Activated CD4-positive, alpha-beta T cell treated with anti-CD3 and anti-CD28 coated beads for 1 hour (primary cell): ENCODE measurements around the gene C1QTNF8.

Experiments
- DNase-seq: peaks from one replicate; pipeline ENCODE4 v3.0.0-alpha.2; 2020

Gene C1QTNF8

DNA sequence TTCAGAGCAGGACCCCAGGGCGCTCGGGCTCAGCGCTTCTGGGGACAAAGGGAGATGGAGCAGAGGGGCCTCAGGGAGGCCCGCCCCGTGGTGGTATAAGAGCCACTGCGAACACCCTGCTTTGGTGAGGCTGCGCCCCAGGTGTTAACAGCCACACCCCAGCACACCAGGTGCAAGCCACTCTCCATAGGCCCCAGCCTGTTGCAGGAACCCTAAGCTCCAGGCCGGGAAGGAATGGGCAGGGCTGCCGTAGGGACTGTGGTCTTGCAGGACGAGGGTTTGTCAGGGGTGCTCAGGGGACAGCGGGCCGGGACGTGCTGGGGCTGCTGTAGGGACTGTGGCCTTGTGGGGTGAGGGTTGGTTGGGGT lies 40.5 kb downstream of the C1QTNF8 start:
- no peak for DNase-seq

DNA sequence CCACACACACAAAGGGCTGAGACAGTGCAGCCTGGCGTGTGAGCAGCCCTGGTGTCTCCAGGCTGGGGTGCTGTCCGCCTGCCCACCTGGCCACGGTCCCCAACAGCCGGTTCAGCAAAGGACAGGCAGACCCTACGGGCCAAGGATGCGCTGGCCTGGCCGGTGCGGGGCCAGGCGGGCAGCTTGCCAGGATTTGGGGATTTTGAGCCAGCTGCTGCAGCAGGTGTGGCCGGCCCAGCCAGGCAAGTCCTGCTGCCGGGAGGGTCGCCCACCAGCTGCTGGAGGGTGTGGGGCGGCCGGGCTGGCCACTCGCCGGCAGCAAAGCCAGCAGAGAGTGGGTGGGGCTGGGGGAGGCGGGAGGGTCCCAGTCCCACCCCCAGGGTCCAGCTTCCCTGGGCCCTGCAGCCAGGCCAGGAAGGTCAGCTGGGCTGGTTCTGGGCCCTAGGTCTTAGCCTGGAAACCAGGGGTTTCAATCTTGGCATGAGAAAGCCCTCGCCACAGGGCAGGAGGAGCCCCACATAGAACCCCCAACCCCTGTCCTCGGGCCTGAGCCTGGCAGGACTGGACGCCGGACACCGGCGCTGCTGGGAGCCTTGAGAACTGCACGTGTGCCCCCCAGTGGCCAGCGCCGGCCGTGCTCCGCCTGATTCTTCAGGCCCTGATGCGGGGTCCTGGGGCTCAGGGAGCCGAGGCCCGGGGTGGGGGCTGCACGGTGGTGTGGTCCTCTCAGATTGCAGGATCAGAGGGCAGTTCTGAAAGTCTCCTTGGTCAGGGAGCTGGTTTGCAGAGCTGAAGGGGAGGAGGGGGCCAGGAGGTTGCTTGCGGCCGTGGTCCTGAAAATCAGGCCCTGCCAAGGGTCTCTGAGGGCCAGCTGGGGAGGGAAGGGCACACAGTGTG lies 41.1 kb downstream of the C1QTNF8 start:
- DNase-seq: no peak

DNA sequence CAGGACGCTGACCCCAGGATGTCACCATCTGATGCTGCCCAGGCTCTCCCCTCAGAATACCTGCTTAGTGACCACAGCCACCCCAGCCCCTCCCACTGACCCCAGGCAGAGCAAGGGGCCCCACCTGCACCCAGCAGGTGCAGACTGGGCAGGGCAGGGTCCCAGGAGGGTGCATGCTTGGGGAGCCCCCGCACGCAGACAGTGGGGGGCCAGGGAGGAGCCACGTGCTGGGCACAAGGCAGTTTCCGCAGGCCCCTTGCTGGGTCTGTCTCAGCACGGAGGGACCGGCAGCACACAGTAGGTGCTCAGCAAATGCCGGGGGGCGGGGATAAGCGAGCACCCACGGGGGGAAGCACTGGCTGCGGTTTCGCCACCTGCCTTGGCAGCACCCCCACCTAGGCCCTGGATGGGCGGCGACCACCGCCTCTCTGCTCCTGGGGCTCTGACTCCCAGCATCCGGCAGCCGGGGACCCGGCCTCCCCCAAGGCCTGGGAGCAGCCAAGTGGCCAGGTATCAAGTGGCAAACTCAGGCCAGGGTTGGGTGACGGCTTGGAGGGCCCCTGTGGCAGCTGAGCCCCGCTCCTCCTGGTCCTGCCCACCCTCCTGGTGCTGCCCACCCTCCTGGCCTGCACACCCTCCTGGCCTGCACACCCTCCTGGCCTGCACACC lies 42.2 kb downstream of the C1QTNF8 start:
- no peak for DNase-seq

DNA sequence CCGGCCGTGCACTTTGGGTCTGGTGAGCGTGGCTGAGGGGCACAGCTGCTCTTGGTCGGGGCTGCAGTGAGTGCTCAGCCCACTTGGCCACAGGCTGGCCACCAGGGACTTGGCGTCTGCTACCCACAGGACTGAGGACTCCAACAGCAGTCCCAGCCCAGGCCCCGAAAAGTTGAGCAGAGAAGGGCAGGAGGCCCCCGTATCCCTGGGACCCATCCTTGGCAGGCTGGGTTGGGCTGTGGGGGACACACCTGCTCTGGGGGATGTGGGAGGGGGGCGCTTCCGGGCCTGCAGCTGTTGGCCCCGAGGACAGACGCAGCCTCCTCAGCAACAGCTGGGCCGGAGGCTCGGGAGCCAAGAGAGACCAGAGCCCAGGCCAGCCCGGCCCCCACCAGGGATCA lies 42.9 kb downstream of the C1QTNF8 start:
- DNase-seq: no peak

DNA sequence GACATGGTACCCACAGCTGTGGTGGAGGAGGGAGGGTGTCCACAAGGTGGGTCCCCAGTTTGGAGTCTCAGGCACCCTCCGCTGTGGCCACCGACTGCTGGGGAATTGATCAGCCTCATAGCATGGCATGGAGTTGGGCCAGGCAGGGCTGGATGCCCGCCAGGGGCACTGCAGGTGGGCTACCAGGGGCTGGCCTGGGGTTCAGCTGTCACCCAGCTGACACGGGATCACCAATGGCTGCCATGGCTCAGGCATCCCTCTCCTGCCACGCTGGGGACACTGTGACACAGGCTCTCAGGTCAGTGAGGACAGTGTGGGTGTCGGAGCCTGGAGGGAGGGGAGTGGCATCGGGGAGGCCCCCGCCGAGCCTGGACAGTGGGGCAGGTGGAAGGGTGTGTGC lies 43.3 kb downstream of the C1QTNF8 start:
- no peak for DNase-seq

DNA sequence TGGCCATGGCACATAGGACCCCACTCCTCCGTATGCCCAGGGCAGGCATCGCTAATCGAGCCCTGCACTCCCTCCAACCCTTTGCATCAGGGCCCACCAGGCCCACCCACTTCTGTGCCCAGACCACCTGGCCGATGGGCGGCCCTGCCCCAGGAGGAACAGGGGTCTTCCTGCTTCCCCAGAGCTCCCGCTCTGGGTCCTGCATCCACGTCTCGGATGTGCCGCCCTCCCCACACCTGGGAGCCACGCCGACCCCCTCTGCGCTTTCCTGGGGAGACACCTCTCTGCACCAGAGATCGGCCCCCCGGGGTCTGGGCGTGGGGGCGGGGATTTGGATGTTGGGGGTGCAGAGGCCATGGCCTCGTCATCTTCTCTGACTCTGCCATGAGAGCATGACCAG lies 44.6 kb downstream of the C1QTNF8 start:
- DNase-seq: no peak

DNA sequence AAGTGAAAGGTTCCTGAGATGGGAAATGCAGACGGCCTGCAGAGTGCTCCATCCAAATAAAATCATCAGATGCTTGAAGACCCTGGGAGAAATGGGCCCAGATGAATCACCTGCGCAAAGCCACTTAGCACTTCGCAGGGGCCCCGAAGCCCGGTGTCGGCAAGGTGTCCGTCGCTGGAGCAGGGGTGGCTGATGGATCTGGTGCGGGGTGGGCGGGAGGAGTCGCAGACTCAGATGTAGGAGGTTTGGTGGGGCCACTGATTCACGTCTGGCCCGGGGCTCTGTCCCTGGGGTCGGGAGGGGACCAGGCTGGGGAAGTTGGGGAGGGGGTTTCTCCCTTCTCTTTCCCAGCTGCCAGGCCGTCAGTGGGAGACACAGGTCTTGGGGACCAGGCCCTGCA lies 45.1 kb downstream of the C1QTNF8 start:
- no peak for DNase-seq

DNA sequence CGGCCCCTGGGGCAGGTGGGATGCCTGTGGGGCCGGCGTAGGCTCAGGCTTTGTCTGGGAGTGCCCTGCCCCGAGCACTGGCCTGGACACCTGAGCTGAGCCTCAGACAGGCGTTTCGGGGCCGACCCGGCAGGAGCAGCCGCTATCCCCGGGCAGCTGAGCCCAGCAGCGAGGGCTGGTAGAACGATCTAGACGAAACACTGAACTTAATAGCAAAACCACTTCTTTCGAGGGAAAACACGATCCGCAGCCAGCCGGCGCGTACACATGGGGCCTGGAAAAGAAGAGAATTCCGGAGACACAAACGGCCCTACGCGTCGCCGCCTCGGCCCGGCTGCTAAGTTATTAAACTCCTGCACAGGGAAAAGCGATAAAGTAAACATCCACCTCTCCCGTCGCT lies 45.5 kb downstream of the C1QTNF8 start:
- DNase-seq: no peak

DNA sequence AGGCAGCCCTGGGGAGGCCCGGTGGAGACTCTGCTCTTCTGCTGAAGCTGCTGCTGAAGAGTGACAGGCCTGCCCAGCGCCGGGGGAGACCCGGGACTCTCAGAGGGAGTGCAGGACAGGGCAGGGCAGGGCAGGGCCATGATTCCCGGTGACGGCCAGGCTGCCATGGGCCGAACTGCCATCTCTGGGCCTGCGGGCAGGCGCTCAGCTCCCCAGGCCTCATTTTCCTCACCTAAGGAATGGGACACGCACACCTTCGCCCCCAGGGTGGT lies 46.1 kb downstream of the C1QTNF8 start:
- no peak for DNase-seq

DNA sequence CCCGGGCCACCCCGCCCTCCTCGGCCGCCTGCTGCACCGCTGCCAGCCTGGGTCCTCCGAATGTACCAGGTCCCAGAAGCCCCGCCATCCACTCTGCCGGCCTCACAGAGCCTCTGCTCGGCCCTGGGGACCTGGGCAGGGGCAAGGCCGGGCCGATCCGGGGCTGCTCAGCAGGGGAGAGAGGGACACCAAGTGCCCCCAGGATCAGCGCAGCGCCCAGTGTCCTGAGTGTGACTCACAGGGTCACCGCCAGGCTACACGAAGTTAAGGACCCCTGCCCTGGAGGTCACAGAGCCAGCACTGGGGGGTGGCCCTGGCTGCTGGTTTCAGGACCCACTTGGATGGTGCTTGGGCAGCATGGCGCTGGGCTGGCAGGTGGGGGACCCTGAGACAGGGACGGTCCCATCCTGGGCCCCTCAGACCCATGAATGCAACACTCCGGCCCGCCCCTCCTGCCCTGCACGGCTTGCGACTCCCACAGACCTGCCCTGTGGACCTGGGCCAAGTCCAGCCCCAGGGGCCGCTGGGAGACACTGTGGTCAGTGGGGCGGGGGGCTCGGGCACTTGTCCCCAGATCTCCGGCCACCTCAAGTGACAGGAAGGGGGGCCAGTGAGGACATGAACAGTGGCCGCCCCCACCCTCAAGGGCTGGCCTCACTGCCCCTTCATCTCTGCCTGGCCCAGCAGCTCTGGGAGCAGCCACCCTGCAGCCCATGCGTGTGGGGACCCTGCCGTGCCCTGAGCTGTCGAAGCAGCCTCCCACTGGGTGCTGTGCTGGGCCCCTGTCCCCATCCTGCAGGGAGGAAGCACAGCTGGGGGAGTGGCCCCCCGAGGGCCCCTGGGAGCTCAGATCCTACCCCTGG lies 46.7 kb downstream of the C1QTNF8 start:
- no peak for DNase-seq

DNA sequence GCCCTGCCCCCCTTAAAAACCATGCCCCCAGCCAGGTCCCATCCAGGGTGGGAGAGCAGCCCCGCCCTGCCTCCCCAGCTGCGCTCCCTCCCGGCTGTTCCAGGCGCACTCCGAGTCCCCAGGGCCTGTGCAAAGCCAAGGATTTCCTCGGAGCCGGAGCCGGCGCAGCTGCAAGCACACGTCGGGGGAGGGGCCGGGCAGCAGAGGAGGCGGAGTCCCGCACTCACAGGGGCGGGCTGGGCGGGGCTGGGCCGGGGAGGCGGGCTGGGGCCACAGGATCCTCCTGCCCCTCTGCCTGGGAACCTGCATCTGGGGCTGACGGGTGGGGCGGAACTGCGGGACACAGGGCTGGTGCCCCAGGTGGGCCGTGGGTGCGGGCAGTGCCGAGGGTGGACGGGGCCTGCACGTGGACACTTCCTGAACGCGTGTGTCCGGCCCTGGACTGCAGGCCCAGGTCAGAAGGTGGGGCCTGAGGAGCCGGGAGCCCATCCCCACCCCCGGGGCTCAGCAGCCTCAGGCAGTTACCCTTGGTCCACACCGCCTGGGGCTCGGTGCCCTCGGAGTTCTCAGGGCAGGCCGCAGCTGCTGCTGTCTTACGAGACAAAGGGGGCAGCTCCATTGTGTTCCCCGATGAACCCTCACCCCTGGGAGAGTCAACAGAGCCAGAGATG lies 47.5 kb downstream of the C1QTNF8 start:
- DNase-seq: no peak

DNA sequence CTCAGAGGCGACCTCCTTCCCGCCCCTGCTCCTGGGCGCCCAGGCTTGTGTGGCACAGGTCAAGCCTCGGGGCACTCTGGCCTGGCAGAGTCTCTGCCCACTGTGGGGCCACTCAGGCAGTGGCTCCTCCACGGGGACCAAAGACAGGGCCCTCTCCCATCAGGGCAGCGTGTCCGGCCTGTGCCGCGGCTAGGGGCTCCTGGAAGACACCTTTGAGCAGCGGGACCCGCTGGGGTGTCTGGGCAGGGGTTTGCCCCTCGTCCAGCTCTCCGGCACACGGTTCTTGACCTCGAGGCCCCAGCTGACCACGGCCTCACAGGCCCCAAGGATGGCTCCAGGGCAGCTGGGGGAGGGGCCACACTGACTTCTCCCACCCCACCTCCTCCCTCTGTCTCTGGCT lies 48.2 kb downstream of the C1QTNF8 start:
- no peak for DNase-seq

DNA sequence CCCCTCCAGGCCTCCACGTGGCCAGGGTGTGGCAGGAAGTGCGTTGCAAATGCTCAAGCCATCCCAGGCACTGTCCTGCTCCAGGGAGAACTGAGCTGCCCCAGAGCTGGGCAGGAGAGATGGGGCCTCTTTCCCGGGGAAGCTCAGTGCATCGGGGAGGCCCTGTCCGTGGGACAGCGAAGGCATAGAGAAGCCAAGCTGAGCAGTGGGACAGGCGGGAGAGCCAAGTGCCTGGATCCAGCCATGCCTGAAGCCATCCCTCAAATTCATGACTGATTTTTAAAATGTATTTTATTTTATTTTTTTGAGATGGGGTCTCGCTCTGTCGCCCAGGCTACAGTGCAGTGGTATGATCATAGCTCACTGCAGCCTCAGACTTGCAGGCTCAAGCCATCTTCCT lies 48.9 kb downstream of the C1QTNF8 start:
- no peak for DNase-seq

DNA sequence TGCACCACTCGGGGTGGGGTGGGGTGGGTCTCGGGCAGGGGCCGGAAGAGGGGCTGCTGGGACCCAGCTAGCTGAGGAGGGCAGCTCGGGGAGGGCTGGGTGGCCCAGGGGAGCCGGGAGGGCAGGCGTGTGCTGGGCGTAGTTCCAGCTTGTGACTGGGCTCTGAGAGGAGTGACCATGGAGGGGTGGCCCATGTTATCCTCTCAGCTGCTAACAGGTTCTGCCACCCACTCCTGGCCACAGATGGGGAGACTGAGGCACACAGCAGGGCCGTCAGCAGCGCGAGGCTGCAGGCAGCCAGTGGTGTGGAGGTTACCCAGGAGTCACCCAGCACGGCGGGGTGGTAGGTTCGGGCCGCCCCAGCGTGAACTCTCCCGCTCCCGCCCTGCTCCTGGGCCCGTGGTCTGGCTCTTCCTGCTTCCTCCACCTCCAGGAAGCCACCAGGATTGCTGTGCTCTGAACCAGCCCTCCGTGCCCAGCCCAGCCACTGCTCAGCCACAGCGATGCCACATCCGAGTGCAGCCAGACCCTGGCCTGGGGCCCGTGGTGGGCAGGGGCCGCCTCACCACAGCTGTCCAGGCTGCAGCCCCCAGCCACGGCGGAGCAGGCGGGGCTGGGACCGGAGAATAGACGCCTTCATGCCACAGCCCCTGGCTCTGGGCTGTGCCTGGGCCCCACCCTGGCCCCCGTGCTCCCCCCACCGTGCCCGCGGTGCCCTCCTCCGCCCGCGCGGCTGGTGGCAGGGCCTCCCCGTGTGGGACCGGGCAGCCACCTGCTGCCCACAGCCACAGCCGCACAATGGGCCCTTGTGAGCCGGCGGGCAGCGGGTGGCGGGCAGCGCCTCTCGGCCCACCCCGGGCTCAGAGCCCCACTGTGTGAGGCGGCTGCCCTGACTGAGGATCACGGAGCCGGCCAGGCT lies 49.8 kb downstream of the C1QTNF8 start:
- no peak for DNase-seq

DNA sequence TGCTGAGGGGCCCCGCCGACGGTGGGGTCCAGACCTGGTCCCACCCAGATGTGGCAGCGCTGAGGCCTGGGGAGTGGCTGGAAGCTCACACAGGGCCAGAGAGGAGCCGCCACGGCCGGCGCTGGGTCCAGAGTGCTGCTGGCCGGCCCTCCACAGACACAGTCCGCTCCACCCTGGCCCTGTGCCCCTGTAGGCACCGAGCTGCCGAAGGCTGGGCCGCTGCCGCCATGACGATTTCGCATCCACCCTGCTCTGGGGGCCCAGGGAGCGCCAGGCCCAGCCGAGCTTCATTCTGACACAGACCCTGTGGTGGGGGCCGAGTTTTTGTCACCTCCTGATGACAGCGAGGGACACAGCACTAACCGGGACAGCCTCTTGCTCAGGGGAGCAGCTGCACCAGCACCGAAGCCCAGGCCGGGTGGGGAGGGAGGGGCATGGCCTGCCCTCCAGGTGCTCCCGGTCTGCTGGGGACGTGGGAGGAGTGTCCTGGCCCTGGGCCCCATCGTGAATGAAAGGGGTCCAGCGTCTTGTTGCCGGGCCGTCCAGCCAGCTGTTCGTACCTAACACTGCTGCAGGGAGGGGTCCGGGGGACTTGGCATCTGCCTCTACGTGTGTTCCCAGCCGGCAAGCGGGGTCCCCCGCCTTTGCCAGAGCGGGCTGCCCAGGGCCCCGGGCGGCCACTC lies 50.6 kb downstream of the C1QTNF8 start:
- no peak for DNase-seq

DNA sequence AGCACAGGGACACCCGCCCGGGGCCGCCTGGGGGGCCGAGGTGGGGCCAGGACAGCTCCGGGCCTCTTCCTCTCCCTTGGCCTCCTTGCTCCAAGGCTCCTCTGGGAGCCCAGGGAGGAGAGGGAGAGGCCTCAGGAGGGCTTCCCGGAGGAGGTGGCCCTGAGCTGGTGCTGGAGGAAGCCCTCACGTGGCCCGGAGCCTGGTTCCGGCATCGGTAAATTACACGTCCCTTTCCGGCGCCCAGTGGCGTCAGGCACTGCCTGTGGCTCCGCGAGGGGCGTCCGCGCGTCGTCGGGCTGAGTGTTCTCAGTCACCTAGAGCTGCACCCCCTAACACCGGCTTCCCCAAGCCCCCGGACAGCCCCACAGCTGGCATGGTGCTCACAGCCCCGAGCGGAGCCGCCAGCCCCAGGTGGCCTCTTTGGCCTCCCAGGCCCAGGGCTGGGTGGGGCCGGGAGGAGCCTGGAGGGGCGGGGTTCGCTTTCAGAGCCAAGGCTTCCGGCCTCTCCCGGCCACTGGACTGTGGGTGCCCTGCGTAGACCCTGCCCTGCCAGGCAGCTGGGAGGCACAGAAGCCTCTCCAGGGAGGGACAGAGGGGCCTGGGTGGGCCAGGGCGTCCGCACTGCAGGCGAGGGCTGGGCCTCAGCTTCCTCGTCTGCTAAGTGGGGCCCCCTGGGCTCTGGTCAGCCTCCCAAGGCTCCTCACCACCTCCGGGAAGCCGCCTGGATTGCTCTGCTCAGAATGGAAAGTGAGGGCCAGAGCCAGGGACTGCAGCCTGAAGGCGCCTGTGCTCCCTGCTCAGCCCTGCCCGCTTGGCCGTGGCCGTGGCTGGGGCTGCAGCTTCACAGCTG lies 51.4 kb downstream of the C1QTNF8 start:
- DNase-seq: no peak

DNA sequence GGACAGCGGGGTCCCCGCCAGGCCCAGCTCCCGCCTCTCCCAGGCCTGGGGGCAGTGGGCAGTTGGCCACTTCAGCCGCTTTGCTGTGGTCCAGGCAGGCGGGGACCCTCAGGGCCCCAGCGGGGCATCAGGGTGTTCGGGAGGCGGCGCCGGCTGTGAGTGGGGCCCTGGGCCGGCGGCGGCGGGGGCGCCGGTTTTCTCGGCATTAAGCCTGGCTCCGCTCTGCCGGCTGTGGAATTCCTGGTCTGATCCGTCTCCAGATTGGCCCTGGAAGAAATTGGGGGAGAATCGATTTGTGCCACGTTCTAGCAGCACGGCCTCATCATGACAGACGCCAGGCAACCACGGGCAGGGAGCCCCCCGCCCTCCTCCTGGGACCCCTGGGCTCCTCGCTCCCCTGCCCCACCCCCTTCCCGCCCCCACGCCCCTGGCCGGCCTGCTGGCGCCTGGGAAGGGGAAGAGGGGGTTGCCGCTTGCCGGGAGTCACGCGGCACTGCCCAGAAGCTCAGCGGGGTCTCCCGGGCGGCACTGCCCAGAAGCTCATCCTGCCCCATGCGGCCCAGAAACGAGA lies 52.1 kb downstream of the C1QTNF8 start:
- no peak for DNase-seq

DNA sequence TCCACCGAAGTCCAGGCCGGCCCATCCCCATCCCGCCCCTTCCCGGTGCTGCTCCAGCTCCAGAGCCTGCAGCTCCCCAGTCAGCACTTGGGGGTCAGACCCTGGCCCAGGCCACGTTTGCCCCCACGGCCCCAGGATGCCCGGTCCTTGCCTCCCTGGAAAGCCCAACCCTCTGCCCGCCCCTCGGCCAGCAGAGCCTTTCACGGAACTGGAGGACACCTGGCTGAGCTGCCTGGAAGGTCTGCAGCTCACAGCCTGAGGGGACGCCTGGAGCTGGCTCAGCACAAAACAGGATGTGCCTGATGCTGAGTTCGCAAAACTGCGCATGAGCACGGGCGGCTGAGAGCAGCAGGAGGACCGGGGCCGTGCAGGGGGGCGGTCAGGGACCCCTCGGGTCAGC lies 53.2 kb downstream of the C1QTNF8 start:
- DNase-seq: no peak

DNA sequence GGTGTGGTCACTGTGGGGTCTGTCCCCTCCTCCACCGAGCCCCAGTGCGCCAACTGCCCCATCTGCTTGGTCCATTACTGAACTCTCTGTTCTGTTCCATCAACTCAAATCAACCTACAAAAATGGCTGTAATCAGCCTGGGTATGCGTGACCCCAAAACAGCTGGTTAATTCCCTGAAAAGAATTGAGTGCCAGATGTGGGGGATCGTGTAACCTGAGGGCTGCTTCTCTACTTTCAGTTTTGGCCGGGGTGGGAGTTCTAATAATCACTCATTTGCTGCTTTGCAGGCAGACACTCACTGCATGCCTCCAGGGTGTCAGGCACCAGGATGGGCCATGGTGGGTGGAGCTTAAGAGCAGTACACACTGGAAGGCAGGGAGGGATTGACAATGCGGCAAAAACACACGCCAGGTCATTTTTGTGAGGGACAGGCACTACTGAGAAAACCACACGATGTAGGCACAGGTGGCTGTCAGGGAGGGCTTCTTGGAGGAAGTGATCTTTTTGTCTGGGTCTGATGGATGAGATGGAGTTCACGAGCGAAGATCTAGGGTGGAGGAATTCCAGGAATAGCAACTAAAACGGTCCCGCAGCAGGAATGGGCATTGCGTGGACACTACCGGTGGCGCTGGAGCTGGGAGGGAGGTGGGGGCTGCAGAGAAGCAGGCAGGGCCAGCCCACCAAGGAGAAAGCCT lies 53.8 kb downstream of the C1QTNF8 start:
- DNase-seq: no peak

DNA sequence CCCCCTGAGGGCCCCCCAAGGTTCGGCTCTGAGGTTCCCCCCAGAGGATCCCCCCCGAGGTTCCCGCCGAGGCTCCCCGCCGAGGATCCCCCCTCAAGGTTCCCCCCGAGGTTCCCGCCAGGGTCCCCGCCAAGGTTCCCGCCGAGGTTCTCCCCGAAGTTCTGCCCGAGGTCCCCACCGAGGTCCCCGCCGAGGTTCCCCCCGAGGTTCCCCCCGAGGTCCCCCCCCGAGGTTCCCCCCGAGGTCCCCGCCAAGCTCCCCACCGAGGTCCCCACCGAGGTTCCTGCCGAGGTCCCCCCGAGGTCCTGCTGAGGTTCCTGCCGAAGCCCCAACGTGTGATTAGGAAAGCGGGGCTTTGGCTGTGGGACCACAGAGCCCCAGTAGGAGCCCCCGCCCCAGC lies 55.7 kb downstream of the C1QTNF8 start:
- DNase-seq: no peak
